Neural cell (in vitro differentiated cells): Measurements from ENCODE around the gene GAS7. TPM values are rescaled to one million over a fixed set of nuclear protein-coding genes. Genes with fewer than 3 reads are reported as not detected.

Experiments
- H2AFZ ChIP-seq: fragments of 200-600, 300-800 bp; sonication (generic), shearing (Covaris generic); 2 replicates; pipeline ENCODE4 v1.6.0; 2014; ENCODE audit warnings: low read depth, mild to moderate bottlenecking, antibody characterized with exemption, low read length, moderate library complexity
- H3F3A ChIP-seq: fragments of 200-600 bp; shearing (Covaris generic); 2 replicates; pipeline ENCODE4 v1.6.1; 2016; ENCODE audit warnings: mild to moderate bottlenecking, moderate library complexity, mixed read lengths, antibody characterized with exemption, low read length; ENCODE audit not compliant: insufficient read depth, poor library complexity, severe bottlenecking
- H3K27ac ChIP-seq: fragments of 200-600, 300-800 bp; sonication (generic), shearing (Covaris generic); 2 replicates; pipeline ENCODE4 v1.5.1; 2014; ENCODE audit warnings: mild to moderate bottlenecking, low read length, moderate library complexity
- H3K27me3 ChIP-seq: fragments of 300-800, 200-600 bp; sonication (generic), shearing (Covaris generic); 2 replicates; pipeline ENCODE4 v1.6.0; 2014; ENCODE audit warnings: mild to moderate bottlenecking, low read depth, low read length, moderate library complexity; ENCODE audit not compliant: insufficient read depth
- H3K36me3 ChIP-seq: fragments of 300-800, 200-600 bp; sonication (generic), shearing (Covaris generic); 2 replicates; pipeline ENCODE4 v1.5.1; 2014; ENCODE audit warnings: mild to moderate bottlenecking, antibody characterized with exemption, low read length, moderate library complexity; ENCODE audit not compliant: insufficient read depth
- H3K4me2 ChIP-seq: fragments of 300-800, 200-600 bp; sonication (generic), shearing (Covaris generic); 2 replicates; pipeline ENCODE4 v1.6.0; 2014; ENCODE audit warnings: mild to moderate bottlenecking, low read length
- H3K4me3 ChIP-seq: fragments of 300-800, 200-600 bp; sonication (generic), shearing (Covaris generic); 2 replicates; pipeline ENCODE4 v1.5.1; 2014; ENCODE audit warnings: mild to moderate bottlenecking, low read length, moderate library complexity
- H3K79me2 ChIP-seq: fragments of 200-600 bp; shearing (Covaris generic); replicated peaks from 2 replicates; pipeline ENCODE4 v1.6.0; 2014; ENCODE audit warnings: mild to moderate bottlenecking, low read length, moderate library complexity; ENCODE audit not compliant: insufficient read depth
- H3K9ac ChIP-seq: fragments of 300-800, 200-600 bp; sonication (generic), shearing (Covaris generic); 2 replicates; pipeline ENCODE4 v1.6.1; 2016; ENCODE audit warnings: mild to moderate bottlenecking, low read length, mixed read lengths
- H3K9me2 ChIP-seq: fragments of 200-600 bp; shearing (Covaris generic); 2 replicates; pipeline ENCODE4 v1.6.1; 2016; ENCODE audit warnings: mild to moderate bottlenecking, low read length, mixed read lengths; ENCODE audit not compliant: insufficient read depth
- H3K9me3 ChIP-seq: fragments of 200-600, 300-800 bp; sonication (generic), shearing (Covaris generic); 2 replicates; pipeline ENCODE4 v1.6.1; 2016; ENCODE audit warnings: mild to moderate bottlenecking, mixed run types, low read length, moderate library complexity, mixed read lengths
- H4K20me1 ChIP-seq: fragments of 200-600 bp; shearing (Covaris generic); 2 replicates; pipeline ENCODE4 v1.6.1; 2016; ENCODE audit warnings: mild to moderate bottlenecking, mixed run types; ENCODE audit not compliant: insufficient read depth
- EP300 ChIP-seq: fragments of 450-650 bp; conservative IDR thresholded peaks from 2 replicates; pipeline ENCODE4 v1.6.1; 2014; ENCODE audit warnings: antibody characterized with exemption, mild to moderate bottlenecking, moderate library complexity; ENCODE audit not compliant: poor library complexity, severe bottlenecking
- EZH2 ChIP-seq: fragments of 200-600, 300-800 bp; shearing (Covaris generic), sonication (generic); IDR thresholded peaks from 2 replicates; pipeline ENCODE4 v1.6.1; 2014; ENCODE audit warnings: antibody characterized with exemption, low read length, borderline replicate concordance, mild to moderate bottlenecking; ENCODE audit not compliant: insufficient read depth, poor library complexity, severe bottlenecking
- MXI1 ChIP-seq: fragments of 450-650 bp; conservative IDR thresholded peaks from 2 replicates; pipeline ENCODE4 v1.6.1; 2014; ENCODE audit warnings: antibody characterized with exemption, mild to moderate bottlenecking; ENCODE audit not compliant: poor library complexity, severe bottlenecking
- POLR2AphosphoS5 ChIP-seq: IDR thresholded peaks from 2 replicates; pipeline ENCODE4 v1.6.1; 2012
- RAD21 ChIP-seq: fragments of 450-650 bp; conservative IDR thresholded peaks from 2 replicates; pipeline ENCODE4 v1.6.1; 2014; ENCODE audit warnings: antibody characterized with exemption, mild to moderate bottlenecking, moderate library complexity
- SMC3 ChIP-seq: fragments of 450-650 bp; conservative IDR thresholded peaks from 2 replicates; pipeline ENCODE4 v1.6.1; 2014; ENCODE audit warnings: antibody characterized with exemption, mild to moderate bottlenecking, moderate library complexity; ENCODE audit not compliant: poor library complexity
- TAF1 ChIP-seq: IDR thresholded peaks from 2 replicates; pipeline ENCODE4 v1.6.1; 2012; ENCODE audit warnings: low read depth
- polyA plus RNA-seq: library from polyadenylated mRNA; depleted of rRNA; stranded (reverse); fragments of >200 nt; gene quantifications from 2 replicates; pipeline ENCODE4 v1.2.3, GENCODE V29; 2014
- TF ChIP-seq, protein P1 (sequence below): IDR thresholded peaks from 2 replicates; pipeline ENCODE4 v1.6.1; 2012; ENCODE audit warnings: borderline replicate concordance
- TF ChIP-seq, protein P2 (sequence below): fragments of 450-650 bp; IDR thresholded peaks from 2 replicates; pipeline ENCODE4 v1.5.1; 2014; ENCODE audit warnings: antibody characterized with exemption, mild to moderate bottlenecking, moderate library complexity; ENCODE audit not compliant: poor library complexity, severe bottlenecking

The GAS7 gene
- polyA plus RNA-seq, 1 donor from 2014 or later: 23.6 TPM

DNA sequence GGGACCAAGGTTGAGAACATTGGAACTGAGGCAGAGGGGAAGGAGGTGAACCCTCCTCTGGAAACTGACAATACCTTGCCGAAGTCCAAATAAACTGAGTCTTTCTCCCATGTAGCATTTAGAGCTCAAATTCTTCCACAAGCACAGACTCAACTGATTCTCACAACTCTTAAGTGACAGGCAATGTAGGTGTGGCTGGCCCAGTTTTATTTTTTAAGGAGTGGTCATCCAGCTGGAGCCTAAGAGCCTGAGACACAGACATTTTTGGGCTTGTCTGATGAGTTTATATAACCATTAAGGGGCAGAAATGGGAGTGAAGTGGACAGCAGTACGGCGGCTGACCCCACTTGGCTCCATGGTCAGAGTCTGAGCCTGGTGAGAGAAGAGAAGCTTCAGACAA lies 304.2 kb downstream of the GAS7 start:
- TF ChIP-seq EZH2 (no peak), EP300 (no peak), SMC3 (no peak), RAD21 (no peak), TAF1 (no peak)
- TF ChIP-seq, protein P1, sequence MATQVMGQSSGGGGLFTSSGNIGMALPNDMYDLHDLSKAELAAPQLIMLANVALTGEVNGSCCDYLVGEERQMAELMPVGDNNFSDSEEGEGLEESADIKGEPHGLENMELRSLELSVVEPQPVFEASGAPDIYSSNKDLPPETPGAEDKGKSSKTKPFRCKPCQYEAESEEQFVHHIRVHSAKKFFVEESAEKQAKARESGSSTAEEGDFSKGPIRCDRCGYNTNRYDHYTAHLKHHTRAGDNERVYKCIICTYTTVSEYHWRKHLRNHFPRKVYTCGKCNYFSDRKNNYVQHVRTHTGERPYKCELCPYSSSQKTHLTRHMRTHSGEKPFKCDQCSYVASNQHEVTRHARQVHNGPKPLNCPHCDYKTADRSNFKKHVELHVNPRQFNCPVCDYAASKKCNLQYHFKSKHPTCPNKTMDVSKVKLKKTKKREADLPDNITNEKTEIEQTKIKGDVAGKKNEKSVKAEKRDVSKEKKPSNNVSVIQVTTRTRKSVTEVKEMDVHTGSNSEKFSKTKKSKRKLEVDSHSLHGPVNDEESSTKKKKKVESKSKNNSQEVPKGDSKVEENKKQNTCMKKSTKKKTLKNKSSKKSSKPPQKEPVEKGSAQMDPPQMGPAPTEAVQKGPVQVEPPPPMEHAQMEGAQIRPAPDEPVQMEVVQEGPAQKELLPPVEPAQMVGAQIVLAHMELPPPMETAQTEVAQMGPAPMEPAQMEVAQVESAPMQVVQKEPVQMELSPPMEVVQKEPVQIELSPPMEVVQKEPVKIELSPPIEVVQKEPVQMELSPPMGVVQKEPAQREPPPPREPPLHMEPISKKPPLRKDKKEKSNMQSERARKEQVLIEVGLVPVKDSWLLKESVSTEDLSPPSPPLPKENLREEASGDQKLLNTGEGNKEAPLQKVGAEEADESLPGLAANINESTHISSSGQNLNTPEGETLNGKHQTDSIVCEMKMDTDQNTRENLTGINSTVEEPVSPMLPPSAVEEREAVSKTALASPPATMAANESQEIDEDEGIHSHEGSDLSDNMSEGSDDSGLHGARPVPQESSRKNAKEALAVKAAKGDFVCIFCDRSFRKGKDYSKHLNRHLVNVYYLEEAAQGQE: no peak
- H4K20me1 ChIP-seq: no peaks in the 10 kb centered on the region
- H3K9me3 ChIP-seq: no peaks in the 10 kb centered on the region
- no peak overlapping the region for H3K4me3 ChIP-seq
- H3K79me2 ChIP-seq: no peaks in the 10 kb centered on the region
- no peak overlapping the region for H3K4me2 ChIP-seq
- no peak overlapping the region for H3K9ac ChIP-seq
- H3F3A ChIP-seq: no peaks in the 10 kb centered on the region
- no peak overlapping the region for H3K27ac ChIP-seq
- H3K9me2 ChIP-seq: no peaks in the 10 kb centered on the region
- no peak overlapping the region for H2AFZ ChIP-seq
- no peaks in the 10 kb centered on the region for H3K36me3 ChIP-seq
- H3K27me3 ChIP-seq: no peaks in the 10 kb centered on the region

DNA sequence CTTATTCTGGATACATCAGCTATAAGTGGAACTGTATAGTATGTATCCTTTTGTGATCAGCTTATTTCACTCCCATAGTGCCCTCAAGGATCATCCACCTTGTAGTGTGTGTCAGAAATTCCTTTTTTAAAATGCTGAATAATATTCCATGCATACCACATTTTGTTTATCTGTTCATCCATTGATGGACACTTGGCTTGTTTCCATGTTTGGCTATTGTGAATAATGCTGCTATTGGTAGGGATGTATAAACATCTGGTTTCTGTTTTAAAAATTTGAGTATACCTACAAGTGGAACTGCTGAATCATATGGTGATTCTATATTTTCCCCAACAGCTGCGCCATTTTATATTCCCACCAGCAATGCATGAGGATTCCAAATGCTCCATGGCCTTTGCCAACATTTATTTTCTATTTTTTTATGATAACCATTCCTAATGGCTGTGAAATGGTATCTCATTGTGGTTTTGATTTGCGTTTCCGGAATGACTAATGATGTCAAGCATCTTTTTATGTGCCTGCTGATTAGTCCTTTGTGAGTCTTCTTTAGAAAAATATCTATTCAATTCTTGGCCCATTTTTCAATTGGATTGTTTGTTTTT lies 304.9 kb downstream of the GAS7 start:
- Histone ChIP-seq H3K9me2 (no peaks in the 10 kb centered on the region), H3K4me3 (no peak overlapping the region), H2AFZ (no peak overlapping the region), H3K79me2 (no peaks in the 10 kb centered on the region), H3K9ac (no peak overlapping the region), H3K36me3 (no peaks in the 10 kb centered on the region), H4K20me1 (no peaks in the 10 kb centered on the region), H3K27me3 (no peaks in the 10 kb centered on the region), H3K9me3 (no peaks in the 10 kb centered on the region), H3K27ac (no peak overlapping the region), H3F3A (no peaks in the 10 kb centered on the region), H3K4me2 (no peak overlapping the region)
- no peak for TF ChIP-seq POLR2AphosphoS5
- TF ChIP-seq MXI1: no peak
- no peak for TF ChIP-seq TAF1
- TF ChIP-seq EP300: no peak

DNA sequence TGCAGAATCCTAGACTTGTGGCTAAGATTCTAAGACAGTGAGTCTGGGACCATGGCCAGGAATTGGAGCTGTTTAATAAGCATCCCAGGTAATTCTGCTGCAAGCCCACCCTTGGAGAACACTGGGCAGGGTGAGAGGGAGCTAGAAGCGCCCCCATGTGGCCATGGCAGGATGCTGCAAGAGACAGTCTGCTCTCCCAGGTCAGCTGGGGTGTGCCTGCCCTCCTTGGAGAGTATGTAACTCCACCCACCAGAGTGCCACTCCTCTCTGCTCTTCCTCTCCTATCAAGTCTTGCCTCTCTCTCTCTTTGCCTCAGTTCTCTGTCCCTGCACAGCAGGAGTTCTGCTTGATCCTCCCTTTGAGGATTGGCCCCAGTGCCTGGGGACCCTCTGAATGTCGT lies 308.3 kb downstream of the GAS7 start:
- TF ChIP-seq EZH2 (no peak), MXI1 (no peak), POLR2AphosphoS5 (no peak), EP300 (no peak), RAD21 (no peak), SMC3 (no peak), TAF1 (no peak)
- TF ChIP-seq, protein P2, sequence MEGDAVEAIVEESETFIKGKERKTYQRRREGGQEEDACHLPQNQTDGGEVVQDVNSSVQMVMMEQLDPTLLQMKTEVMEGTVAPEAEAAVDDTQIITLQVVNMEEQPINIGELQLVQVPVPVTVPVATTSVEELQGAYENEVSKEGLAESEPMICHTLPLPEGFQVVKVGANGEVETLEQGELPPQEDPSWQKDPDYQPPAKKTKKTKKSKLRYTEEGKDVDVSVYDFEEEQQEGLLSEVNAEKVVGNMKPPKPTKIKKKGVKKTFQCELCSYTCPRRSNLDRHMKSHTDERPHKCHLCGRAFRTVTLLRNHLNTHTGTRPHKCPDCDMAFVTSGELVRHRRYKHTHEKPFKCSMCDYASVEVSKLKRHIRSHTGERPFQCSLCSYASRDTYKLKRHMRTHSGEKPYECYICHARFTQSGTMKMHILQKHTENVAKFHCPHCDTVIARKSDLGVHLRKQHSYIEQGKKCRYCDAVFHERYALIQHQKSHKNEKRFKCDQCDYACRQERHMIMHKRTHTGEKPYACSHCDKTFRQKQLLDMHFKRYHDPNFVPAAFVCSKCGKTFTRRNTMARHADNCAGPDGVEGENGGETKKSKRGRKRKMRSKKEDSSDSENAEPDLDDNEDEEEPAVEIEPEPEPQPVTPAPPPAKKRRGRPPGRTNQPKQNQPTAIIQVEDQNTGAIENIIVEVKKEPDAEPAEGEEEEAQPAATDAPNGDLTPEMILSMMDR: no peak
- TF ChIP-seq, protein P1: no peak
- Histone ChIP-seq H3K27ac (no peak overlapping the region), H4K20me1 (no peaks in the 10 kb centered on the region), H3K9me2 (no peaks in the 10 kb centered on the region), H3K27me3 (no peaks in the 10 kb centered on the region), H3K4me2 (no peak overlapping the region), H3K9me3 (no peaks in the 10 kb centered on the region), H3K79me2 (no peaks in the 10 kb centered on the region), H3K36me3 (no peaks in the 10 kb centered on the region), H3F3A (no peaks in the 10 kb centered on the region), H3K9ac (no peak overlapping the region), H2AFZ (no peak overlapping the region), H3K4me3 (no peak overlapping the region)
